ENCODE data around the gene RNH1. TPM values are rescaled to one million over a fixed set of nuclear protein-coding genes. Genes with fewer than 3 reads are reported as not detected.

The RNH1 gene
- total RNA-seq, 1 experiment from 2014 or later = 59.0 TPM

GRCh38 chr11:512761-513595 lies 5.9 kb upstream of the RNH1 start:
- no peak overlapping the region for H3K4me3 Mint-ChIP-seq
- peaks cover 18% of the 10 kb centered on the region for H3K9me3 Mint-ChIP-seq
- DNase-seq (ENCODE audit: low spot score) = no peak
- ATAC-seq = no peak
- H3K36me3 Mint-ChIP-seq = peaks cover 38% of the 10 kb centered on the region
- TF ChIP-seq KAT7 (CRISPR knock-in tag; IDR thresholded peaks at IDR 0.05; ENCODE audit: borderline replicate concordance) (no peak), SOX15 (CRISPR knock-in tag; IDR thresholded peaks at IDR 0.05) (no peak), ZNF138 (CRISPR knock-in tag; conservative IDR thresholded peaks at IDR 0.05) (no peak), CREB1 (CRISPR knock-in tag; IDR thresholded peaks at IDR 0.05) (no peak), ZNF317 (CRISPR knock-in tag; IDR thresholded peaks at IDR 0.05; ENCODE audit: borderline replicate concordance, low read depth) (no peak)
- TF ChIP-seq, protein P1, sequence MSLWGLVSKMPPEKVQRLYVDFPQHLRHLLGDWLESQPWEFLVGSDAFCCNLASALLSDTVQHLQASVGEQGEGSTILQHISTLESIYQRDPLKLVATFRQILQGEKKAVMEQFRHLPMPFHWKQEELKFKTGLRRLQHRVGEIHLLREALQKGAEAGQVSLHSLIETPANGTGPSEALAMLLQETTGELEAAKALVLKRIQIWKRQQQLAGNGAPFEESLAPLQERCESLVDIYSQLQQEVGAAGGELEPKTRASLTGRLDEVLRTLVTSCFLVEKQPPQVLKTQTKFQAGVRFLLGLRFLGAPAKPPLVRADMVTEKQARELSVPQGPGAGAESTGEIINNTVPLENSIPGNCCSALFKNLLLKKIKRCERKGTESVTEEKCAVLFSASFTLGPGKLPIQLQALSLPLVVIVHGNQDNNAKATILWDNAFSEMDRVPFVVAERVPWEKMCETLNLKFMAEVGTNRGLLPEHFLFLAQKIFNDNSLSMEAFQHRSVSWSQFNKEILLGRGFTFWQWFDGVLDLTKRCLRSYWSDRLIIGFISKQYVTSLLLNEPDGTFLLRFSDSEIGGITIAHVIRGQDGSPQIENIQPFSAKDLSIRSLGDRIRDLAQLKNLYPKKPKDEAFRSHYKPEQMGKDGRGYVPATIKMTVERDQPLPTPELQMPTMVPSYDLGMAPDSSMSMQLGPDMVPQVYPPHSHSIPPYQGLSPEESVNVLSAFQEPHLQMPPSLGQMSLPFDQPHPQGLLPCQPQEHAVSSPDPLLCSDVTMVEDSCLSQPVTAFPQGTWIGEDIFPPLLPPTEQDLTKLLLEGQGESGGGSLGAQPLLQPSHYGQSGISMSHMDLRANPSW (CRISPR knock-in tag; conservative IDR thresholded peaks at IDR 0.05; ENCODE audit: low read depth) = no peak
- H3K4me1 Mint-ChIP-seq = no peaks in the 10 kb centered on the region; the same call in 1 of the 2 replicates
- H3K27me3 Mint-ChIP-seq (ENCODE audit: low read depth) = peaks cover 3% of the 10 kb centered on the region; the same call in 1 of the 2 replicates
- no peak overlapping the region for H3K27ac Mint-ChIP-seq
- ChIA-PET CTCF (interaction anchor here (1.0 kb wide), 1 partner anchor 9 kb away, joined by 3 read pairs; no protein-coding TSS in a partner anchor), POLR2A (interaction anchor here (0.7 kb wide), 1 partner anchor 8 kb away, joined by 3 read pairs; no protein-coding TSS in a partner anchor)

GRCh38 chr11:508956-509355 lies 1.9 kb upstream of the RNH1 start:
- ChIA-PET CTCF (interaction anchor here (1.3 kb wide), 1 partner anchor 10 kb away, joined by 6 read pairs; no protein-coding TSS in a partner anchor), POLR2A (no interaction called here)
- DNase-seq (ENCODE audit: low spot score) = no peak
- Mint-ChIP-seq H3K4me3 (peak overlapping the region; percentile 33; the same call in 1 of the 2 replicates), H3K36me3 (peaks cover 14% of the 10 kb centered on the region), H3K27ac (no peak overlapping the region), H3K27me3 (ENCODE audit: low read depth) (no peaks in the 10 kb centered on the region; the same call in 1 of the 2 replicates), H3K4me1 (peaks cover 12% of the 10 kb centered on the region), H3K9me3 (no peaks in the 10 kb centered on the region)
- TF ChIP-seq ATF6 (CRISPR knock-in tag; IDR thresholded peaks at IDR 0.05) = no peak
- no peak for TF ChIP-seq NFATC4 (CRISPR knock-in tag; IDR thresholded peaks at IDR 0.05)
- no peak for TF ChIP-seq ZNF121 (CRISPR knock-in tag; IDR thresholded peaks at IDR 0.05)
- no peak for TF ChIP-seq GABPB1 (CRISPR knock-in tag; IDR thresholded peaks at IDR 0.05)
- no peak for TF ChIP-seq MAX (CRISPR knock-in tag; IDR thresholded peaks at IDR 0.05)
- TF ChIP-seq, protein P2, sequence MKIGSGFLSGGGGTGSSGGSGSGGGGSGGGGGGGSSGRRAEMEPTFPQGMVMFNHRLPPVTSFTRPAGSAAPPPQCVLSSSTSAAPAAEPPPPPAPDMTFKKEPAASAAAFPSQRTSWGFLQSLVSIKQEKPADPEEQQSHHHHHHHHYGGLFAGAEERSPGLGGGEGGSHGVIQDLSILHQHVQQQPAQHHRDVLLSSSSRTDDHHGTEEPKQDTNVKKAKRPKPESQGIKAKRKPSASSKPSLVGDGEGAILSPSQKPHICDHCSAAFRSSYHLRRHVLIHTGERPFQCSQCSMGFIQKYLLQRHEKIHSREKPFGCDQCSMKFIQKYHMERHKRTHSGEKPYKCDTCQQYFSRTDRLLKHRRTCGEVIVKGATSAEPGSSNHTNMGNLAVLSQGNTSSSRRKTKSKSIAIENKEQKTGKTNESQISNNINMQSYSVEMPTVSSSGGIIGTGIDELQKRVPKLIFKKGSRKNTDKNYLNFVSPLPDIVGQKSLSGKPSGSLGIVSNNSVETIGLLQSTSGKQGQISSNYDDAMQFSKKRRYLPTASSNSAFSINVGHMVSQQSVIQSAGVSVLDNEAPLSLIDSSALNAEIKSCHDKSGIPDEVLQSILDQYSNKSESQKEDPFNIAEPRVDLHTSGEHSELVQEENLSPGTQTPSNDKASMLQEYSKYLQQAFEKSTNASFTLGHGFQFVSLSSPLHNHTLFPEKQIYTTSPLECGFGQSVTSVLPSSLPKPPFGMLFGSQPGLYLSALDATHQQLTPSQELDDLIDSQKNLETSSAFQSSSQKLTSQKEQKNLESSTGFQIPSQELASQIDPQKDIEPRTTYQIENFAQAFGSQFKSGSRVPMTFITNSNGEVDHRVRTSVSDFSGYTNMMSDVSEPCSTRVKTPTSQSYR (CRISPR knock-in tag; IDR thresholded peaks at IDR 0.05) = no peak
- no peak for TF ChIP-seq ATF3 (CRISPR knock-in tag; conservative IDR thresholded peaks at IDR 0.05)
- TF ChIP-seq, protein P3, sequence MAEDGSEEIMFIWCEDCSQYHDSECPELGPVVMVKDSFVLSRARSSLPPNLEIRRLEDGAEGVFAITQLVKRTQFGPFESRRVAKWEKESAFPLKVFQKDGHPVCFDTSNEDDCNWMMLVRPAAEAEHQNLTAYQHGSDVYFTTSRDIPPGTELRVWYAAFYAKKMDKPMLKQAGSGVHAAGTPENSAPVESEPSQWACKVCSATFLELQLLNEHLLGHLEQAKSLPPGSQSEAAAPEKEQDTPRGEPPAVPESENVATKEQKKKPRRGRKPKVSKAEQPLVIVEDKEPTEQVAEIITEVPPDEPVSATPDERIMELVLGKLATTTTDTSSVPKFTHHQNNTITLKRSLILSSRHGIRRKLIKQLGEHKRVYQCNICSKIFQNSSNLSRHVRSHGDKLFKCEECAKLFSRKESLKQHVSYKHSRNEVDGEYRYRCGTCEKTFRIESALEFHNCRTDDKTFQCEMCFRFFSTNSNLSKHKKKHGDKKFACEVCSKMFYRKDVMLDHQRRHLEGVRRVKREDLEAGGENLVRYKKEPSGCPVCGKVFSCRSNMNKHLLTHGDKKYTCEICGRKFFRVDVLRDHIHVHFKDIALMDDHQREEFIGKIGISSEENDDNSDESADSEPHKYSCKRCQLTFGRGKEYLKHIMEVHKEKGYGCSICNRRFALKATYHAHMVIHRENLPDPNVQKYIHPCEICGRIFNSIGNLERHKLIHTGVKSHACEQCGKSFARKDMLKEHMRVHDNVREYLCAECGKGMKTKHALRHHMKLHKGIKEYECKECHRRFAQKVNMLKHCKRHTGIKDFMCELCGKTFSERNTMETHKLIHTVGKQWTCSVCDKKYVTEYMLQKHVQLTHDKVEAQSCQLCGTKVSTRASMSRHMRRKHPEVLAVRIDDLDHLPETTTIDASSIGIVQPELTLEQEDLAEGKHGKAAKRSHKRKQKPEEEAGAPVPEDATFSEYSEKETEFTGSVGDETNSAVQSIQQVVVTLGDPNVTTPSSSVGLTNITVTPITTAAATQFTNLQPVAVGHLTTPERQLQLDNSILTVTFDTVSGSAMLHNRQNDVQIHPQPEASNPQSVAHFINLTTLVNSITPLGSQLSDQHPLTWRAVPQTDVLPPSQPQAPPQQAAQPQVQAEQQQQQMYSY (CRISPR knock-in tag; IDR thresholded peaks at IDR 0.05) = no peak
- TF ChIP-seq HMGA2 (CRISPR knock-in tag; IDR thresholded peaks at IDR 0.05) = no peak
- ATAC-seq = no peak
